ENCODE data around the gene HIGD1B. TPM values are rescaled to one million over a fixed set of nuclear protein-coding genes. Genes with fewer than 3 reads are reported as not detected.
A peak's percentile ranks its signal among the peaks of the same experiment; 100 is the strongest.

Gene HIGD1B
- total RNA-seq, 4 donors from 2014 or later = 1.8 to 6.6 (median 4.4) TPM

DNA sequence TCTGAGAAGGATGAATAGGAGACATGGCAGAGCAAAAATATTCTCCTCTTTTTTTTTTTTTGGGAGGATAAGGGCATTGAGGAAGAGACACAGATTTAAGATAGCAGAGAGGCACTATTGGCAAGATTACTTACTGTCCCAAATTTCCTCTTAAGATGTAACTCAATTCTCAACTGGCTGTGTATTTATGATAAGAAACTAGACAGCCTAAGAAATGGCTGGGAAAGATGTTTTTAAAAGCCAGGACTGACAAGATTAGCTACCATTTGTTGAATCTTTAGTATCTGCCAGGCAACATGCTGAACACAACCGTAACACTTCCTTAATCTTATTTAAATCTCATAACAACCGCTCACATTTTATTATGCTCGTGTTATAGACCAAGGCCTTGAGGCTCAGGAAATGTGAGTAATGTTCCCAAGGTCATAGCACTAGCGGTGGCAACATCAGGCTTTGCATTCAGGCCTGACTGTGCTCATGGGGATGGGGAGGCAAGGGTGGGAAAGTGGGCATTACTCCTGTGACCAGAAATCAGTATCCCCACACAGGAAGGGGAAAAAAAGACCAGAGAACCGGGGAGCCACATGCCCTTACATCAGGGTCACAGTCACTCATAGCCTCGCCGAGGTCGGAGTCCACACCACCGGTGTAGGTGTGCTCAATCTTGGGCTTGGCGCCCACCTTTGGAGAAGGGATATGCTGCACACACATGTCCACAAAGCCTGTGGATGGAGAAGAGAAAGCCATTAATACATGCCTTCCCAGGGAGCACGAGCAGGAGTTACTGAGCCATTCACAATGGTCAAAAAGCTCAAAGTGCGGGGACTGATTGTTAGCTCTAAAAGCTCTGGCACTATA lies 15.6 kb downstream of the HIGD1B start:
- DNase-seq (no peak), ATAC-seq (no peak)
- no peak overlapping the region for H3K27ac ChIP-seq
- H3K4me1 ChIP-seq = no peaks in the 10 kb centered on the region
- intact Hi-C loops (cut with DNase I; ENCODE audit: low total_unique reads) (no loop called here), in situ Hi-C loops (cut with MboI; ENCODE audit: low sequenced_read_pairs in 4 of 4) (loop anchor here in 1 of 4 donors (10.0 kb wide), 1 partner anchor 88 kb away; no protein-coding TSS in a partner anchor)
- no peaks in the 10 kb centered on the region for H3K27me3 ChIP-seq
- peaks cover 0 to 92% of the 10 kb centered on the region in 2 donors for H3K36me3 ChIP-seq
- TF ChIP-seq, protein P1, sequence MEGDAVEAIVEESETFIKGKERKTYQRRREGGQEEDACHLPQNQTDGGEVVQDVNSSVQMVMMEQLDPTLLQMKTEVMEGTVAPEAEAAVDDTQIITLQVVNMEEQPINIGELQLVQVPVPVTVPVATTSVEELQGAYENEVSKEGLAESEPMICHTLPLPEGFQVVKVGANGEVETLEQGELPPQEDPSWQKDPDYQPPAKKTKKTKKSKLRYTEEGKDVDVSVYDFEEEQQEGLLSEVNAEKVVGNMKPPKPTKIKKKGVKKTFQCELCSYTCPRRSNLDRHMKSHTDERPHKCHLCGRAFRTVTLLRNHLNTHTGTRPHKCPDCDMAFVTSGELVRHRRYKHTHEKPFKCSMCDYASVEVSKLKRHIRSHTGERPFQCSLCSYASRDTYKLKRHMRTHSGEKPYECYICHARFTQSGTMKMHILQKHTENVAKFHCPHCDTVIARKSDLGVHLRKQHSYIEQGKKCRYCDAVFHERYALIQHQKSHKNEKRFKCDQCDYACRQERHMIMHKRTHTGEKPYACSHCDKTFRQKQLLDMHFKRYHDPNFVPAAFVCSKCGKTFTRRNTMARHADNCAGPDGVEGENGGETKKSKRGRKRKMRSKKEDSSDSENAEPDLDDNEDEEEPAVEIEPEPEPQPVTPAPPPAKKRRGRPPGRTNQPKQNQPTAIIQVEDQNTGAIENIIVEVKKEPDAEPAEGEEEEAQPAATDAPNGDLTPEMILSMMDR (IDR thresholded peaks at IDR 0.05 in 4 of 5, conservative IDR thresholded peaks at IDR 0.05 in 1 of 5) = no peak
- no peak for TF ChIP-seq POLR2A (IDR thresholded peaks at IDR 0.05)
- H3K9me3 ChIP-seq = no peaks in the 10 kb centered on the region
- H3K4me3 ChIP-seq = no peak overlapping the region

DNA sequence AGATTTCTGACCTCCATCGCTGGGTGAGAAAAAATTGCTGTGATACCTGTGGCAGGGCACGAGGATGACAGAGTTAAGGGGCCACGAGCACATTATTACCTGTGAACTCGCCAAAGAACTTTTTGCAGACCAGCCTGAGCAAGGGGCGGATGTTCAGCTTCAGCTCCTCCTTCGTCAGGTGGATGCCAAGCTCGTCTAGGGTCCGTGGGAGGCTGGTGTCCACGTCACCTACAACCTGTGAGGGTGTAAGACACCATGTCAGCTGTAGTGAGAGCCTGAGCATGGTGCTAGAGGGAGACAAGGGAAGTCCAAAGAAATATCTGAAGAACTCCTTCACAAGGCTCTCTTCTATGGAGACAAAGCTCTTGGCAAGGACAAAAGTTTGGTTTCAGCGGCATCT lies 17.1 kb downstream of the HIGD1B start:
- Histone ChIP-seq H3K27ac (no peak overlapping the region), H3K4me1 (no peaks in the 10 kb centered on the region), H3K27me3 (no peaks in the 10 kb centered on the region), H3K9me3 (no peaks in the 10 kb centered on the region), H3K4me3 (no peak overlapping the region), H3K36me3 (peaks cover 0 to 92% of the 10 kb centered on the region in 2 donors)
- intact Hi-C loops (cut with DNase I; ENCODE audit: low total_unique reads) = loop anchor here (1.0 kb wide), 1 partner anchor 90 kb away; no protein-coding TSS in a partner anchor
- ATAC-seq (no peak), DNase-seq (no peak)
- in situ Hi-C loops (cut with MboI; ENCODE audit: low sequenced_read_pairs in 4 of 4) = loop anchor here (5.0 to 10.0 kb wide), 3 partner anchors 88 to 93 kb away; no protein-coding TSS in a partner anchor
- TF ChIP-seq POLR2A (IDR thresholded peaks at IDR 0.05) = no peak
- TF ChIP-seq, protein P1 (IDR thresholded peaks at IDR 0.05 in 4 of 5, conservative IDR thresholded peaks at IDR 0.05 in 1 of 5) = no peak

DNA sequence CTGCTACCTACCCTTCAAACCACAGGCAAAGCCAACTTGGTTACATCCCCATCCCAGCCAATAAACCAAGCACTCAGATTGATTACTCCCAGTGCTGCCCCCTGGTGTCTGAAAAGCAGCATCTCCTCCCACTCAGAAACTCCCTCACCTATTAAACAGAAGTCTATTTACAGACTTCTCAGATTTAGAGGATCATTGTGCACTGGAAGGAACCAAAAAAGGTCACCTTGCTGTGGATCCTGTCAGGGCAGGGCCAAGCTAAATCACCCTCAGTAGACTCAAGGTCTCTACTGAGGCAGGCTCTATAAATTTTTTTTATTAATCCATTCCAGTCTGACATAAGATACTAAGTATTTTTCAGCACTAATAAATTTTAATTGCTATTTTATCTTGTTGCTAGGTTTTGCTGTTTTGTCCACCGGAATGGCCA lies 17.6 kb downstream of the HIGD1B start:
- in situ Hi-C loops (cut with MboI; ENCODE audit: low sequenced_read_pairs in 4 of 4) (loop anchor here (5.0 to 10.0 kb wide), 3 partner anchors 88 to 93 kb away; no protein-coding TSS in a partner anchor), intact Hi-C loops (cut with DNase I; ENCODE audit: low total_unique reads) (loop anchor here (1.0 kb wide), 1 partner anchor 90 kb away; no protein-coding TSS in a partner anchor)
- peak; percentile 20 to 31 for DNase-seq

DNA sequence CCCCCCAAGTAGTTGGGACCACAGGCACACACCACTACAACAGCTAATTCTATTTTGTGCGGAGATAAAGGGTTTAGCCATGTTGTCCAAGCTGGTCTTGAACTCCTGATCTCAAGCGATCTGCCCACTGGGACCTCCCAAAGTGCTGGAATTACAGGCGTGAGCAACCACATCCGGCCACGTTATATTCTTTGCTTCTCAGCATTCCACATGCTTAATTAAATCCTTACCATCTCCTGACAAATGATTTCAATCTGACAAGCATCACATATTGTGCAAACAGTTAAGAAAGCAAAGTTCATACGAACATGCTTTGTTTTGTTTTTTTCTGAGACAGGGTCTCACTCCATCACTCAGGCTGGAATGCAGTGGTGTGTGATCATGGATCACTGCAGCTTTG lies 18.2 kb downstream of the HIGD1B start:
- DNase-seq (no peak), ATAC-seq (no peak)
- in situ Hi-C loops (cut with MboI; ENCODE audit: low sequenced_read_pairs in 4 of 4) = loop anchor here (5.0 to 10.0 kb wide), 3 partner anchors 89 to 94 kb away; no protein-coding TSS in a partner anchor
- intact Hi-C loops (cut with DNase I; ENCODE audit: low total_unique reads) = loop anchor here (1.0 kb wide), 1 partner anchor 91 kb away; no protein-coding TSS in a partner anchor
- H3K27me3 ChIP-seq = no peaks in the 10 kb centered on the region
- H3K9me3 ChIP-seq = no peaks in the 10 kb centered on the region
- TF ChIP-seq, protein P1 (IDR thresholded peaks at IDR 0.05 in 4 of 5, conservative IDR thresholded peaks at IDR 0.05 in 1 of 5) = no peak
- TF ChIP-seq POLR2A (IDR thresholded peaks at IDR 0.05) = no peak
- H3K27ac ChIP-seq = no peak overlapping the region
- no peaks in the 10 kb centered on the region for H3K4me1 ChIP-seq
- no peak overlapping the region for H3K4me3 ChIP-seq
- H3K36me3 ChIP-seq = peaks cover 0 to 92% of the 10 kb centered on the region in 2 donors

More for the DNA sequence above, 17.6 kb downstream of the HIGD1B start:
- Histone ChIP-seq H3K36me3 (peaks cover 0 to 92% of the 10 kb centered on the region in 2 donors), H3K27me3 (no peaks in the 10 kb centered on the region), H3K4me3 (no peak overlapping the region), H3K9me3 (no peaks in the 10 kb centered on the region), H3K27ac (no peak overlapping the region), H3K4me1 (no peaks in the 10 kb centered on the region)
- TF ChIP-seq POLR2A (IDR thresholded peaks at IDR 0.05) = no peak
- TF ChIP-seq, protein P1 (IDR thresholded peaks at IDR 0.05 in 4 of 5, conservative IDR thresholded peaks at IDR 0.05 in 1 of 5) = peak; percentile 70 to 88 (median 78)
- ATAC-seq = peak; percentile 42 to 49
